Ovary (tissue), 9 donors: ENCODE data around the gene LIMK2. TPM values are rescaled to one million over a fixed set of nuclear protein-coding genes. Genes with fewer than 3 reads are reported as not detected.
A peak's percentile ranks its signal among the peaks of the same experiment; 100 is the strongest.

ENCODE experiments used
- DNase-seq, 5 donors: peaks; one replicate each; pipeline ENCODE4 v3.0.0-alpha.2; 2019 to 2020
- H3K27ac ChIP-seq, 2 donors: fragments of 200-600 bp; one replicate each; pipeline versions ENCODE4 v1.5.1 to v1.8.0; 2019 to 2022
- H3K27me3 ChIP-seq: fragments of 200-600 bp; one replicate; pipeline ENCODE4 v1.8.0; 2022
- H3K36me3 ChIP-seq: fragments of 200-600 bp; sonication (generic); one replicate; pipeline ENCODE4 v1.5.1; 2019
- H3K4me1 ChIP-seq: one replicate; pipeline ENCODE4 v1.8.1; 2013; ENCODE audit warnings: mild to moderate bottlenecking, moderate library complexity; ENCODE audit not compliant: insufficient read depth
- H3K4me3 ChIP-seq: fragments of 200-600 bp; sonication (generic); one replicate; pipeline ENCODE4 v1.5.1; 2017
- H3K9me3 ChIP-seq, 2 donors: fragments of 200-600 bp in 1 of 2; sonication (generic) in 1 of 2; one replicate each; pipeline versions ENCODE4 v1.5.1 to v1.8.1; 2013 to 2019; ENCODE audit warnings: mild to moderate bottlenecking in 1 of 2, moderate library complexity in 1 of 2
- EP300 ChIP-seq: sonication (generic); formaldehyde crosslinking; IDR thresholded peaks from one replicate; pipeline ENCODE4 v1.6.1; 2017; ENCODE audit warnings: antibody characterized with exemption
- POLR2A ChIP-seq: fragments of 450-650 bp; IDR thresholded peaks from one replicate; pipeline ENCODE4 v1.6.1; 2017; ENCODE audit warnings: antibody characterized with exemption, mild to moderate bottlenecking, moderate library complexity
- WGBS, 3 donors: extraction: QIAGEN DNeasy Blood & Tissue Kit in 1 of 3; methylation state at CpG; one replicate each; pipeline versions ENCODE4 v1.1.5 to v1.1.7; 2013 to 2017; 5-methylcytosine and 5-hydroxymethylcytosine counted together
- intact Hi-C, 4 donors: fragments of 100-400 bp; cut with DNase I; formaldehyde crosslinking; loops; one replicate each; pipeline versions ENCODE4 v1.11.0 to v1.15.1; 2022 to 2023
- polyA plus RNA-seq, 2 donors: library from polyadenylated mRNA; stranded (reverse); fragments of 200-250 nt in 1 of 2; fragments of 350-450 nt in 1 of 2; fragmentation: Illumina TruSeq in 1 of 2; extraction: RNeasy Lipid Tissue Mini Kit (QIAGEN cat#74804) in 1 of 2; gene quantifications; one replicate each; pipeline ENCODE4 v1.2.3, GENCODE V29; 2013 to 2014
- total RNA-seq, 7 donors: library from RNA; depleted of rRNA in 2 of 7; stranded (reverse); fragments of >200 nt in 2 of 7; fragmentation: NEBNext Ultra II Directional in 3 of 7; extraction: Animal tissue kit (Norgen Biotek cat#: 25700) in 3 of 7; gene quantifications; one replicate each; pipeline versions ENCODE4 v1.1.0 to v1.2.4, GENCODE V29; 2016 to 2023
- TF ChIP-seq, protein P1 (sequence below), 3 donors: fragments of 450-650 bp in 2 of 3; fragments of 200-600 bp in 1 of 3; IDR thresholded peaks; one replicate each; pipeline versions ENCODE4 v1.5.1 to v1.8.0; 2016 to 2022; ENCODE audit warnings: antibody characterized with exemption in 3 of 3, mild to moderate bottlenecking in 1 of 3
- donor health status: DM: no; HTN: no; CAD: no; lungs with moderate emphysema.
- donor health status: DM: no; HTN: no; CAD: no.
- donor health status: Bipolar disorder and iron deficiency.
- donor health status: DM: yes; HTN: yes; CAD: no.
- donor health status: DM: no; HTN: no; CAD: no.
- donor health status: DM: yes; HTN: yes; CAD: no.

The LIMK2 gene
- total and polyA plus RNA-seq, 9 donors: 19.0 to 63.7 (median 33.9) TPM

DNA sequence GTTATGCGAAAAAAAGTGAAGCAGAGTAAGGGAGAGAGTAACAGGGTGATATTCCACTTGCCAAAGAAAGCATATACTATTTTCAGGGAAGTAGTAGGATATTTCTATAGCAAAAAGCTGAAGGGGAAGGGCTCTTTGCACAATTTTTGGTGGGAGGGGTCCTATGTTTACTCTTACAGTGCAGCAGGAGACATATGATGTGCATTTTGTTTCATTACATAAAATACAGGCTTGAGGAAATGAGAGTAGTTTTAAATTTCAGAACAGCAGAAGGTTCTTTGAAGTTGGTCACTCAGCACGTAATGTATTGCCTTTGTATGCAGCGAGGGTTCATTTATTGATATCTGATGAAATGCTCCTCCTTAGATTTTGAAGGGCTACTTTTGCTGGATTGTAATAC, 83.3 kb downstream of the LIMK2 start:
- intact Hi-C loops: no loop called here
- Histone ChIP-seq H3K27ac (peak overlapping the region; percentile 42 to 80), H3K4me1 (peaks cover 4% of the 10 kb centered on the region), H3K27me3 (no peaks in the 10 kb centered on the region), H3K36me3 (no peaks in the 10 kb centered on the region), H3K9me3 (no peaks in the 10 kb centered on the region), H3K4me3 (no peak overlapping the region)
- 72 to 85% (median 76%) methylated on average over 3 of the region's 3 CpGs for WGBS, 3 donors
- no peak for DNase-seq
- TF ChIP-seq POLR2A (no peak), EP300 (no peak)
- TF ChIP-seq, protein P1, sequence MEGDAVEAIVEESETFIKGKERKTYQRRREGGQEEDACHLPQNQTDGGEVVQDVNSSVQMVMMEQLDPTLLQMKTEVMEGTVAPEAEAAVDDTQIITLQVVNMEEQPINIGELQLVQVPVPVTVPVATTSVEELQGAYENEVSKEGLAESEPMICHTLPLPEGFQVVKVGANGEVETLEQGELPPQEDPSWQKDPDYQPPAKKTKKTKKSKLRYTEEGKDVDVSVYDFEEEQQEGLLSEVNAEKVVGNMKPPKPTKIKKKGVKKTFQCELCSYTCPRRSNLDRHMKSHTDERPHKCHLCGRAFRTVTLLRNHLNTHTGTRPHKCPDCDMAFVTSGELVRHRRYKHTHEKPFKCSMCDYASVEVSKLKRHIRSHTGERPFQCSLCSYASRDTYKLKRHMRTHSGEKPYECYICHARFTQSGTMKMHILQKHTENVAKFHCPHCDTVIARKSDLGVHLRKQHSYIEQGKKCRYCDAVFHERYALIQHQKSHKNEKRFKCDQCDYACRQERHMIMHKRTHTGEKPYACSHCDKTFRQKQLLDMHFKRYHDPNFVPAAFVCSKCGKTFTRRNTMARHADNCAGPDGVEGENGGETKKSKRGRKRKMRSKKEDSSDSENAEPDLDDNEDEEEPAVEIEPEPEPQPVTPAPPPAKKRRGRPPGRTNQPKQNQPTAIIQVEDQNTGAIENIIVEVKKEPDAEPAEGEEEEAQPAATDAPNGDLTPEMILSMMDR (IDR thresholded peaks at IDR 0.05): no peak

DNA sequence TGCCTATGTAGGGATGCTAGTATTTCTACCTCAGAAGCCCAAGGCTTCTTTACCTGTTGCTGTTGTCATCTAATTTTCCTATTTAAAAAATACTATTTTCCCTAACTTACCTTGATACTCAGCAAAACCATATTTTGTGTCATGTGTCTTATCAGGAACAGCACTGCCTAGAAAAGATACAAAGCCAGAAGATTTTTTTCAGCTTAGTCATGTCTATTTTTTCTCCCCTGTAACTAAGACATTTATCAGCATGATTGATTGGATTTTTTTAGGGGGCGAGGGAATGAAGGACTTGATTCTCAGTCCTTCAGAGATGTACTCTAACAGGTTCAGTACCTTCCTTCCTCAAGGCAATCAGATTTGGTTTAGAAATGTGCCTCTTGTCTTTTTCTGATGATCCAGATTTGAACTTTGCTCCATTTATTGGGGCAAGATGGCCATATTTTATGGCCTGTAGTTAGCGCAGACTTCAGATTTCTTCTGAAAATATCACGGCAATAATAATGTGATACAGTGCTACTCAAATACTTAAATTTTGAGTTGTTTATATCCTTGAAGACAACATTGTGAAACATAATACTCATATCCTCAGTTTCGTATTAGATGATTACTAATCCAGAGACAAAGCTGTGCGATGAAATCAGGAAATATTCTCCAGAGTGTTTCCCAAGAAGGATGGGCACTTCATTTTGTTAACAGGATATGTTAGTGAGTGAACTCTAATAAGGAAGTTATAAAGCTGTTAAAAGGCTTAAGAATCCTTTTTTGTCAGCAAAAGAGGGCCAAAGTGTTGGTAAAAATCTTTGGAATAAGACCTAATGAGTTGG, 83.9 kb downstream of the LIMK2 start:
- Histone ChIP-seq H3K27ac (peak overlapping the region; percentile 42 to 80), H3K4me3 (no peak overlapping the region), H3K36me3 (no peaks in the 10 kb centered on the region), H3K27me3 (no peaks in the 10 kb centered on the region), H3K4me1 (peaks cover 9% of the 10 kb centered on the region), H3K9me3 (no peaks in the 10 kb centered on the region)
- intact Hi-C loops: no loop called here
- TF ChIP-seq, protein P1 (IDR thresholded peaks at IDR 0.05): no peak
- TF ChIP-seq POLR2A: no peak
- no peak for TF ChIP-seq EP300
- 26 to 30% (median 29%) methylated on average over 5 of the region's 5 CpGs for WGBS, 3 donors
- DNase-seq: no peak

DNA sequence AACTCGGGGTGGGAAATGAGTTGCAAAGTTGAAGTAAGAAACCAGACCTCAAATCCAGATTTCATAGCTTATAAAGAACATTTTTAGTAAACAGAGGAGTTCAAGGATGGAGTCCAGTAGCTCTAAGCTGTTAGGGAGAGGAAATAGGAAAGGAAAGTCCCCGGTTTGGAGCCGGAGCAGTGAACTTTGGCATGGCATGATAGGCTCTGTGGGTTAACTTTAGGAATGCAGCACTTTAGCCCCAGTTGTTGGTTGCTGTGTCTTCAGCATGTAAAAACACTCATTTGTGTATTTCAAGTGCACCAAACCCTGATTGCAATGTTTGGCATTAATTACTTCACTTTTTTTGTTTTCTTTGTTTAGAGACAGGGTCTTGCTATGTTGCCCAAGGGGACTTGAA, 88.8 kb downstream of the LIMK2 start:
- Histone ChIP-seq H3K4me3 (no peak overlapping the region), H3K27me3 (no peaks in the 10 kb centered on the region), H3K27ac (peak overlapping the region; percentile 21 to 62), H3K9me3 (no peaks in the 10 kb centered on the region), H3K36me3 (no peaks in the 10 kb centered on the region), H3K4me1 (peaks cover 9% of the 10 kb centered on the region)
- intact Hi-C loops: no loop called here
- TF ChIP-seq, protein P1 (IDR thresholded peaks at IDR 0.05): no peak
- no peak for TF ChIP-seq POLR2A
- no peak for TF ChIP-seq EP300
- WGBS, 3 donors: 8 to 25% (median 9%) methylated on average over 3 of the region's 3 CpGs
- no peak for DNase-seq

DNA sequence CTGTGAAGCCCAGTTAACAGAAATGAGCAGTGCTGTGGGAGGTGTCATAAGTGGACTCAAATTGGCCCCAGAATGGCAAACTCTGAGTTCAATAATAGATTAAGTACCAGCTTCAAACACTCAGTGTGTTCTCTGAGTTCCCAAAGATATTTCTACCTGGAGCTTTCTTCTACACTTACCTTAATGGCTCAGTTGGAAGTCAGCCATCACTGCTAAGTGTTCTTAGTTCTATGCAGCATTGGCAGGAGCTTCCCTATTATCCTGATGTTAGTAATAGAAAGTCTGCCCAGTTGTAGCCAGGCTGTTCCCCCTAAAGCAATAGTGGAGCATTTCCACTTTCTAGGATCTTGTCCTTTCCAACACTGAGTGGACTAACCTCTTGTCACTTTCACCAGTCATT, 89.9 kb downstream of the LIMK2 start:
- intact Hi-C loops: no loop called here
- Histone ChIP-seq H3K9me3 (no peaks in the 10 kb centered on the region), H3K27me3 (no peaks in the 10 kb centered on the region), H3K27ac (no peak overlapping the region), H3K4me3 (no peak overlapping the region), H3K36me3 (no peaks in the 10 kb centered on the region), H3K4me1 (peaks cover 9% of the 10 kb centered on the region)
- no peak for DNase-seq
- TF ChIP-seq, protein P1 (IDR thresholded peaks at IDR 0.05): no peak
- no peak for TF ChIP-seq POLR2A
